ENCODE data around the gene EP300. TPM values are rescaled to one million over a fixed set of nuclear protein-coding genes. Genes with fewer than 3 reads are reported as not detected.

Gene EP300
- total RNA-seq, 1 donor from 2014 or later = 115 TPM

DNA sequence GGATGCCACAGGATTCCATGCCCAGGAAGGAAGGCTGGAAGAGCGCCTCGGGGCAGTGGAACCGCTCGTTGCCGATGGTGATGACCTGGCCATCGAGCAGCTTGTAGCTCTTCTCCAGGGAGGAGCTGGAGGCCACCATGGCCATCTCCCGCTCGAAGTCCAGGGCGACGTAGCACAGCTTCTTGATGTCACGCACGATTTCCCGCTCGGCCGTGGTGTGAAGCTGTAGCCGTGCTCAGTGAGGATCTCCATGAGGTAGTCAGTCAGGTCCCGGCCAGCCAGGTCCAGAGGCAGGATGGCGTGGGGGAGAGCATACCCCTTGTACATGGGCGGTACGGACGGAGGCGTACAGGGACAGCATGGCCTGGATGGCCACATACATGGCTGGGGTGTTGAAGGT, 17.9 kb upstream of the EP300 start:
- H3K4me3 Mint-ChIP-seq (ENCODE audit: unreplicated experiment) = no peak overlapping the region
- peaks cover 5% of the 10 kb centered on the region for H3K4me1 Mint-ChIP-seq (ENCODE audit: unreplicated experiment)
- DNase-seq (ENCODE audit: low spot score) = no peak
- H3K27ac Mint-ChIP-seq (ENCODE audit: unreplicated experiment) = no peak overlapping the region
- no peaks in the 10 kb centered on the region for H3K9me3 Mint-ChIP-seq (ENCODE audit: unreplicated experiment)
- H3K27me3 Mint-ChIP-seq (ENCODE audit: unreplicated experiment) = no peaks in the 10 kb centered on the region
- H3K36me3 Mint-ChIP-seq (ENCODE audit: low read depth, unreplicated experiment) = no peaks in the 10 kb centered on the region
- no peak for TF ChIP-seq CTCF (IDR thresholded peaks at IDR 0.05; ENCODE audit: unreplicated experiment)

DNA sequence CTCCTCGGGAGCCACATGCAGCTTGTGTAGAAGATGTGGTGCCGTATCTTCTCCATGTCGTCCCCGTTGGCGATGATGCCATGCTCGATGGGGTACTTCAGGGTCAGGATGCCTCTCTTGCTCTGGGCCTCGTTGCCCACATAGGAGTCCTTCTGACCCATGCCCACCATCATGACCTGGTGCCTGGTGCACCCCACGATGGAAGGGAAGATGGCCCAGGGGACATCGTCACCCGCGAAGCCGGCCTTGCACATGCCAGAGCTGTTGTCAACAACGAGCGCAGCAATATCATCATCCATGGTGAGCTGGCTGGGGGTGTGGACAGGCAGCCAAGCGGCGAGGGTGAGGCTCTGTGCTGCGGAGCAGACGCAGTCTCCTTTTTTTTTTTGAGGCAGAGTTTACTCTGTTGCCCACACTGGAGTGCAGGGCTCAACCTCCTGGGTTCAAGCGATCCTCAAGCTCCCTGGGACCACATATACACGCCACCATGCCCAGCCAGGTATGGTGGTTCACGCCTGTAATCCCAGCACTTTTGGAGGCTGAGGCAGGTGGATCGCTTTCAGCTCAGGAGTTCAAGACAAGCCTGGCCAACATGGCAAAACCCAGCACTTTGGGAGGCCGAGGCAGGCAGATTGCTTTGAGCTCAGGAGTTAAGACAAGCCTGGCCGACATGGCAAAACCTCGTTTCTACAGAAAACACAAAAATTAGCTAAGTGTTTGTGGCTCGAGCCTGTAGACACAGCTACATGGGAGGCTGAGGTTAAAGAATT, 17.3 kb upstream of the EP300 start:
- no peak overlapping the region for H3K27ac Mint-ChIP-seq (ENCODE audit: unreplicated experiment)
- no peaks in the 10 kb centered on the region for H3K27me3 Mint-ChIP-seq (ENCODE audit: unreplicated experiment)
- H3K4me3 Mint-ChIP-seq (ENCODE audit: unreplicated experiment) = no peak overlapping the region
- H3K9me3 Mint-ChIP-seq (ENCODE audit: unreplicated experiment) = no peaks in the 10 kb centered on the region
- H3K36me3 Mint-ChIP-seq (ENCODE audit: low read depth, unreplicated experiment) = no peaks in the 10 kb centered on the region
- no peak for TF ChIP-seq CTCF (IDR thresholded peaks at IDR 0.05; ENCODE audit: unreplicated experiment)
- DNase-seq (ENCODE audit: low spot score) = no peak
- peaks cover 5% of the 10 kb centered on the region for H3K4me1 Mint-ChIP-seq (ENCODE audit: unreplicated experiment)

DNA sequence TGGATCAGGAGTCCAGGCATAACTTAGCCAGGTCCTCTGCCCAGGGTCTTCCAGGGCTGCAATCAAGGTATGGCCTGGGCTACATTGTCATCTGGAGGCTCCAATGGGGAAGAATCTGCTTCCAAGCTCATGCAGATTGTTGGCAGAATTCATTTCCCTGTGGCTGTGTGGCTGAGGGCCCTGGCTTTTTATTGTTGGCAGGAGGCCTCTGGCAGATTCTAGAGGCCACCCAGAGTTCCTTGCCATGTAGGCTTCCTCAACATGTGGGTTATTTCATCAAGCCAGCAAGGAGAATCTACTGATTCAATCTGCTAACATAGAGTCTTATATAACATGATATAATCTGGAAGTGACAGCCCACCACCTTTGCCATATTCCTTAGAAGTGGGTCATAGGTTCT, 16.4 kb upstream of the EP300 start:
- no peak overlapping the region for H3K4me3 Mint-ChIP-seq (ENCODE audit: unreplicated experiment)
- H3K9me3 Mint-ChIP-seq (ENCODE audit: unreplicated experiment) = no peaks in the 10 kb centered on the region
- H3K27ac Mint-ChIP-seq (ENCODE audit: unreplicated experiment) = no peak overlapping the region
- DNase-seq (ENCODE audit: low spot score) = no peak
- no peak for TF ChIP-seq CTCF (IDR thresholded peaks at IDR 0.05; ENCODE audit: unreplicated experiment)
- peaks cover 5% of the 10 kb centered on the region for H3K4me1 Mint-ChIP-seq (ENCODE audit: unreplicated experiment)
- H3K27me3 Mint-ChIP-seq (ENCODE audit: unreplicated experiment) = no peaks in the 10 kb centered on the region
- no peaks in the 10 kb centered on the region for H3K36me3 Mint-ChIP-seq (ENCODE audit: low read depth, unreplicated experiment)

DNA sequence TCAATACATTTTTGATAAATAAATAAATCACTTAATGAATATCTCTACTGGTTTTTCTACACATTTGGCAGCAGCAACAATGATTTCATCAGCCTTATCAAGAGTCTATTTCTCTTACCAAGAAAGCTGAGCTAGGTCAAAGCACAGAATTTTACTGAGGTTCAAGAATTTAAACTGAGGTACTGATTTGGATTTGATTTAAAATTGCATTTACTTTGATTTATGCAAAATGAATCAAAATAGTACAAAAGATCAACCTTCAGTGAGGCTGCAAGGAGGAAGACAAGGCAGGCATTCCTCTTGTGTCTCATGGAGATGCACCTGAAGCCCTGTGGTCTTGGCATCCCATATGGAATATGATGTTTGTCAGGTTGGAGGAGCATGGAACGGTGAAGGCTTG, 15.5 kb upstream of the EP300 start:
- H3K27ac Mint-ChIP-seq (ENCODE audit: unreplicated experiment) = no peak overlapping the region
- TF ChIP-seq CTCF (IDR thresholded peaks at IDR 0.05; ENCODE audit: unreplicated experiment) = no peak
- no peak for DNase-seq (ENCODE audit: low spot score)
- H3K27me3 Mint-ChIP-seq (ENCODE audit: unreplicated experiment) = no peaks in the 10 kb centered on the region
- peaks cover 7% of the 10 kb centered on the region for H3K4me1 Mint-ChIP-seq (ENCODE audit: unreplicated experiment)
- no peak overlapping the region for H3K4me3 Mint-ChIP-seq (ENCODE audit: unreplicated experiment)
- no peaks in the 10 kb centered on the region for H3K36me3 Mint-ChIP-seq (ENCODE audit: low read depth, unreplicated experiment)
- H3K9me3 Mint-ChIP-seq (ENCODE audit: unreplicated experiment) = no peaks in the 10 kb centered on the region

GRCh38 chr22:41078931-41079330, 13.5 kb upstream of the EP300 start:
- no peaks in the 10 kb centered on the region for H3K9me3 Mint-ChIP-seq (ENCODE audit: unreplicated experiment)
- no peaks in the 10 kb centered on the region for H3K27me3 Mint-ChIP-seq (ENCODE audit: unreplicated experiment)
- no peak for DNase-seq (ENCODE audit: low spot score)
- no peak overlapping the region for H3K27ac Mint-ChIP-seq (ENCODE audit: unreplicated experiment)
- TF ChIP-seq CTCF (IDR thresholded peaks at IDR 0.05; ENCODE audit: unreplicated experiment) = no peak
- H3K4me1 Mint-ChIP-seq (ENCODE audit: unreplicated experiment) = peaks cover 7% of the 10 kb centered on the region
- no peaks in the 10 kb centered on the region for H3K36me3 Mint-ChIP-seq (ENCODE audit: low read depth, unreplicated experiment)
- H3K4me3 Mint-ChIP-seq (ENCODE audit: unreplicated experiment) = no peak overlapping the region
